SU-DHL-6 (cell line): Measurements from ENCODE around the gene MED12L.

Source experiments
- CTCF ChIP-seq: fragments of 200-600 bp; sonication (generic); IDR thresholded peaks from one replicate; pipeline ENCODE4 v1.5.1; 2017; ENCODE audit warnings: antibody characterized with exemption, mild to moderate bottlenecking, low read length, moderate library complexity; ENCODE audit not compliant: insufficient read depth, poor library complexity, severe bottlenecking
- EZH2phosphoT487 ChIP-seq: fragments of 200-600 bp; sonication (generic), shearing (Covaris generic); conservative IDR thresholded peaks from 2 replicates; pipeline ENCODE4 v1.6.1; 2018; ENCODE audit warnings: mild to moderate bottlenecking, antibody characterized with exemption, low read length, moderate library complexity, mixed read lengths

- TF ChIP-seq CTCF, result no peak
- no peak for TF ChIP-seq EZH2phosphoT487
Observed at GRCh38 chr3:151142929-151143328, 57.5 kb downstream of the MED12L start.
